Measurements from ENCODE around the gene NCSTN.
"Not testable (repeated sequence)": the region's sequence is repeated elsewhere in the genome, so short reads cannot be mapped to it uniquely, and the experiment has no call there.

Gene NCSTN

GRCh38 chr1:160374306-160375110 is 31.3 kb downstream of the NCSTN start:
- DNase-seq, result no peak

- DNase-seq, result no peak
These were observed 32.8 kb downstream of the NCSTN start for GRCh38 chr1:160375788-160376524.

DNA sequence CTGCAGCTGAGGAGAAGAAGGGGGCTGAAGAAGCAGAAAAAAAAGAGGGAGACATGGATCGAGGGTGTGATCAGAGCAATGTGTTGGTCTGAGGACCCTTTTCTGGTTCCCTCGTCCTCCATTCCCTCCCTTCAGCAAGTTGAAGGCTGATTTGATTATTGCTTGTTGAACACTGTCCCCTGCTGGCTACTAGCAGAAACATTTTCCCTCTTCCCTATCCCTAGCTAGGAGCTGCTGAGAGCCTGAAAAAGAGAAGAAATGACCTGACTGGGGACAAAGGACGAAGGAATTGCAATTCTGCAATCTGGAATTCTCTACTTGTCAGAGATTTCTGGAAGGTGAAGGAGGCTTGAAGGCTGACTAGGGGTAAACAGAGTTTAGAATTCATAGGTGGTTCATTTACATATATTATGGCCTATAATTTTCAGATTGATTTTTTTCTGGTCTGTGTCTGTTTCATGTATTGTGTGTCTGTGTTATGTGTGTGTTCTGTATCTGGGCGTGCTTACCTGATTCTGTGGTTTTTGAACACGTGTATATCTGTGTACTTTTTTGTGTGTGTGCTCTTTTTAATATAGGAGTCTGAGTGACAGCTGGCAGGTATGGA is 33.4 kb downstream of the NCSTN start:
- DNase-seq, result peak; percentile 60

DNA sequence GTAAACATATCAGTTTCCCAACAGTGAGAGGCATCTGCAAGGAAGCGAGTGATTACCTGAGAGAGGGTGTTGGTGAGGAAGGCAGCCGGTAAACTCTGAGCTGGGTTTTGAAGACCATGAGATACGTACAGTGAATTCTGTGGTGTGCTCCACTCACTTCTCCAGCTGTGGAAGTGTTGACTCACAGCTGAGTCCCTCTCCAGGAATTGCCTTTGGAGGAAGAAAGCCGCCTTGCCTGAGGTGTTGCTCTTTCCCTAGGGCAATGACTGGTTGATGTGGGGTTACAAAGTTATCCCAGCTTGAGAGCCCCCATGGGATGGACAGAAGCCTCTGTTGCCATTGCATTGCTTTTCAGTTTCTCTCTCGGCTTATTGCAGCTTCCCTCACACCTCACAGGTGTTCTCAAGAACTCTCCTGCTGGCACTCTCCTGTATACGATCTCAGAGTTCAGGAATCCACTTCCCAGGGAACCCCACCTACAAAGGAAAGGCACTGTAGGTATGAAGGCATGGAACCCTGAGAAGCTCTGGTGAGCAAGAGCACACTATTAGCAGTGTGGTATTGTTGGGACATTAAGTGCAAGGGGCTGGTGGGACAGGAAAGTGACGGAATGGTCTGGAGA is 34.5 kb downstream of the NCSTN start:
- no peak for DNase-seq

DNA sequence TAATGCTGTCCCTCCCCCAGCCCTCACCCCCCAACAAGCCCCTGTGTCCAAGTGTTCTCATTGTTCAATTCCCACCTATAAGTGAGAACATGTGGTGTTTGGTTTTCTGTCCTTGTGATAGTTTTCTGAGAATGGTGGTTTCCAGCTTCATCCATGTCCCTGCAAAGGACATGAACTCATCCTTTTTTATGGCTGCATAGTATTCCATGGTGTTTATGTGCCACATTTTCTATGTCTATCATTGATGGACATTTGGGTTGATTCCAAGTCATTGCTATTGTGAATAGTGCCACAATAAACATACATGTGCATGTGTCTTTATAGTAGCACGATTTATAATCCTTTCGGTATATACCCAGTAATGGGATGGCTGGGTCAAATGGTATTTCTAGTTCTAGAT is 41.6 kb downstream of the NCSTN start:
- not testable (repeated sequence) for DNase-seq

- DNase-seq, result not testable (repeated sequence)
These were observed 45.2 kb downstream of the NCSTN start for GRCh38 chr1:160388406-160388805.

- no peak for DNase-seq
These were observed 51.5 kb downstream of the NCSTN start for GRCh38 chr1:160394673-160395072.

GRCh38 chr1:160397651-160398050 is 54.5 kb downstream of the NCSTN start:
- DNase-seq, result no peak

DNA sequence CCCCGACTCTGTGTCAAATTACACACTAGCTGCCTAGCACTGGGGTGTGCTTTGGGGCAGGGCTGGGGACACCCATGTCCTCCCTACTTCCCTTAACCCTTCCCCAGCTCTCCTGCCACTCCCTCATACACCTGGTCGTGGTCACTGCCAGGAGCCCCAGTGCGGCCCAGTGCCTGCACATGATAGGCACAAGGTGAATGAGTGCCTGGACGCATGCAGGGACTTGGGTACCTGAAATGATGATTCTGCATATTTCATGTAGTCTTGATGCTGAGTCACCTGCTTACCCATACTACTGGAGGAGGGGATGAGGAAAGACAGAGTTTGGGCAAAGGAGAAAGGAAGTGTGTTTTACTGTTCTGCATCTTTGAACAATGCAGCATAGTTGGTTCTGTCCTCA is 55.6 kb downstream of the NCSTN start:
- DNase-seq, result no peak

DNA sequence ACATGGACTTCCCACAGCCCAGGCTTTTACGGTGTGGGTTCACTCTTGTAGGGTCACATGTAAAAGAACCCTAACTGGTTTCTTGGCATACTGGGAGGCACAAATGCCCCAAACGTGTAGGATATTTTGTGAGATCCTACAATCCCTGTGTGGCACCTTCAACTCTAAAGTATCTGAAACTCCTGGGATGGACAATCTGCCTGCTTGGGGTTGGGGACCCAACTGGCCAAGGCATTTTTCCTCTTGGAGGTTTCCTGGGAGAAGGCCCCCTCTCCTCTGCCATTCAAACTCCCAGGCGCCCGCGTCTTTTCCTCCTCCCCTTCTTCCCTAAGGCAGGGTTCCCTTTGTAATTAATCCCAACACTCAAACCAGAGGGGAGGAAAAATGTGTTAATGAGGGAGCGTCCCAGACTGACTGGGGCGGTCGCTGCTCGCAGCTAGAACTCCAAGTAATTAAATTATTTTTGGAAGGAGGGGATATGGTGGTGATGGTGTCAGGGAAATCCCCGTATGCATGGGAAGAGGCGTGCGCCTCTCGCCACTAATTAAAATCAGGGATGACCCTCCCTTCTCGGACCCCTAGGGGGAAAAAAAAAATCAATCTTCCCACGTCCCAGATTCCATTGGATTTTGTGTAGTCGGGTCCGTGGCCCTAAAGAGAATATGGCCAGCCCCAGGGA is 56.5 kb downstream of the NCSTN start:
- no peak for DNase-seq

DNA sequence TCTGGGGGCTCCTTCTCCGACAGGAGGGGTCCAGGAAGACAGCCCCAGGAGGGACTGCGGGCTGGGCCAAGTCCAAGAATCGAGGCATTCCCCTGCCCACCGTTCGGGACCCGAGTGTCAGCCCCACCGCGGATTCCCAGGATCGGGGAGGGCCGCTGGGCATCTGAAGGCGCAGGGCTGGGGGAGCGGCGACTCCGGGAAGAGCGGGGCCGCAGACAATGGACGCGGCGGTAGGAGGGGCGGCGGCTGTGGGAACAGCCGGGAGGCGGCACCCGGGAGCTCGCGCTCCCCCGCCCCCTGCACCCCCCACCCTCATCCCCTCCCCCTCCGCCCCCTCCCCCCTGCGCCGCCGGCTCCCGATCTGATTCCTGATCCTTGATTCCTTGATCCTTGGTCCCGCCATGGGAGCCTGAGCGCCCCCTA is 57.1 kb downstream of the NCSTN start, which contains the start of gene VANGL2:
Gene VANGL2, plus strand, starts transcription at position 342 of the 423 bp plus-strand sequence. CDS start 15,274 bp downstream, outside the sequence.
- DNase-seq, result peak; percentile 79

GRCh38 chr1:160400646-160401486 is 57.7 kb downstream of the NCSTN start:
- DNase-seq, result peak; percentile 58

DNA sequence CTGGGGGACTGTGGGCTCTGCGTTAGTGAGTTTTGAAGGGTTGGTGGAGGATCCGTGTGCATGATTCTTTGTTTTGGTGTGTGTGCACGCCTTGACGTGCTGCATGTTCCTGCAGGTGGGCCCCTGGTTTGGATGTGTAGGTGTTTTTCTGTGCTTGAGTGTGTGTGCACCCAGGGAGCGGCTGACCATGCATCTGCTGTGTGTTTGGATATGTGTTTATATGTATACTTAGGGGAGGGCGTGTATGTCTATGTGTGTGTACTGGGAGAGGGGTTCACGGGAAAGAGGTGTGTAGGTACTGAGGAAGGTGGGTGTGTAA is 58.3 kb downstream of the NCSTN start:
- no peak for DNase-seq

GRCh38 chr1:160402001-160402795 is 59.0 kb downstream of the NCSTN start:
- no peak for DNase-seq

GRCh38 chr1:160403244-160403643 is 60.1 kb downstream of the NCSTN start:
- DNase-seq, result no peak

- no peak for DNase-seq
These were observed 60.9 kb downstream of the NCSTN start for GRCh38 chr1:160404094-160404493.

DNA sequence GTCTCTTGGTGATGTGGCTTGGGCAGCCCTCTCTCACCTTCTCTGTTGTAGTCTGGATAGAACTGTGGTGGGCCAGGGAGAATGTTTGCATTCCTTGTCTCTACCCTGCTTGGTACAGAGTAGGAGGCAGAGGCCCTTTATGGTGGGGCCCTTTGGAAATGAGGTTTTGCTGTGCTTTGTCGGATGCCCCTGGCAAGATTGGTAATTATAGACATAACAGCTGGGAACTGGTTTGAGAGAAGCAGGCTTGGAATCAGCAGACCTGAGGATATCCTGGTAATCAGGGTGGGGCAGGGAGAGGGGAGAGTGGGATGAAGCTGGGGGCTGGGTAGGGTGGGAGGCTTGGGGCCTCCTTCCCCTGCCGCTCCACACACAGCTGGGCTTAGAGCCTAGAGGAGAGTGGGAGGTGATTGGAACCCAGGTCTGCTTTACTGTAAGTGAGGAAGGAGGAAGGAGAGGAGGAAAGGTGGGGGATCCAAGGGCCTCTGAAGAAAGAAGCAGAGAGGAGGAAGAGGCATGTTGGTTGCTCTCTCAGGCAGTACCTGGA is 62.2 kb downstream of the NCSTN start:
- DNase-seq, result no peak

- DNase-seq, result no peak
These were observed 63.2 kb downstream of the NCSTN start for GRCh38 chr1:160406131-160406968.
